K562 (cell line): ENCODE data around the gene CLK3. TPM values are rescaled to one million over a fixed set of nuclear protein-coding genes. Genes with fewer than 3 reads are reported as not detected.

ENCODE experiments used
- NCOA6 ChIP-seq: fragments of 450-650 bp; IDR thresholded peaks from 2 replicates; pipeline ENCODE4 v1.6.1; 2017; ENCODE audit warnings: mild to moderate bottlenecking
- ZNF311 ChIP-seq: fragments of 250-450 bp; sonication (Bioruptor Pico); IDR thresholded peaks from 2 replicates; pipeline ENCODE4 v1.4.0; 2020; ENCODE audit warnings: mild to moderate bottlenecking, moderate library complexity
- ZNF766 ChIP-seq: fragments of 200-800 bp; sonication (Bioruptor generic); conservative IDR thresholded peaks from 2 replicates; pipeline ENCODE4 v1.6.1; 2016; ENCODE audit warnings: missing genetic modification characterization, missing compliant biosample characterization
- polyA plus RNA-seq, 8 experiments: library from polyadenylated mRNA; depleted of rRNA in 4 of 8; stranded (reverse) in 5 of 8; unstranded in 3 of 8; fragments of >200 nt; fragmentation: Nextera tagmentation in 2 of 8; fragmentation: Illumina TruSeq in 1 of 8; extraction: Ambion mirVana in 2 of 8; extraction: Trizol in 1 of 8; gene quantifications; 2 replicates each; pipeline versions ENCODE4 v1.2.1 to v1.2.3, GENCODE V29; 2011 to 2014; ENCODE audit warnings: inconsistent platforms in 1 of 8, missing spikeins in 1 of 8
- total RNA-seq, 7 experiments: library from RNA; depleted of rRNA in 6 of 7; stranded (reverse); fragments of >200 nt in 6 of 7; fragmentation: Illumina TruSeq in 2 of 7; extraction: Trizol in 2 of 7; gene quantifications; 2 replicates each; pipeline versions ENCODE4 v1.2.1 to v1.2.3, GENCODE V29; 2011 to 2021; ENCODE audit warnings: low replicate concordance in 1 of 7
- TF ChIP-seq, protein P1 (sequence below): fragments of 250-450 bp; sonication (Bioruptor Pico); IDR thresholded peaks from 2 replicates; pipeline ENCODE4 v1.4.0; 2020
- TF ChIP-seq, protein P2 (sequence below): sonication (generic); formaldehyde crosslinking; IDR thresholded peaks from 2 replicates; pipeline ENCODE4 v1.8.1; 2023; ENCODE audit warnings: mild to moderate bottlenecking, missing genetic modification reagents

CLK3 gene
- total and polyA plus RNA-seq, 9 of the 15 experiments (the other 6 are each of a cell fraction or from before 2014, with no cell fraction given) = 1.2 to 95.2 (median 51.7) TPM

DNA sequence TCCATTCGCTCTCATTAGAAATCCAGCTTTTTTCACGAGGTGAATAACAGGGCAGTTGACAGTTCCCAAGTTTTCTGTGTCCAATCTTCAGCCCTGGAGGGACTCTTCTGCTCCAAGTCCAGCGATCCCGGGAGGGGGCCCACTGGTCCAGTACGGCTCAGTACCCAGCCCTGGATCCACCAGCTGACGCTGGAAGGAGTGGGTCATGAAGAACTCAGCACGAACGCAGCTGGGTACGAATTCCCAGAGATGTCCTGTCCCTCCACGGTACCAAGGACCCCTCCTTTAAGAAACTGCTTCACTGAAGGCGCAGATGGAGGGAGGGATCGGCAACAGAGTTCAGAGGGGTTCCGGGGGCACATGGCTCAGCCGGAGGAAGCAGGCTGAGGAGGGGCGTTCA lies 16.5 kb upstream of the CLK3 start (continued):
- TF ChIP-seq, protein P1, sequence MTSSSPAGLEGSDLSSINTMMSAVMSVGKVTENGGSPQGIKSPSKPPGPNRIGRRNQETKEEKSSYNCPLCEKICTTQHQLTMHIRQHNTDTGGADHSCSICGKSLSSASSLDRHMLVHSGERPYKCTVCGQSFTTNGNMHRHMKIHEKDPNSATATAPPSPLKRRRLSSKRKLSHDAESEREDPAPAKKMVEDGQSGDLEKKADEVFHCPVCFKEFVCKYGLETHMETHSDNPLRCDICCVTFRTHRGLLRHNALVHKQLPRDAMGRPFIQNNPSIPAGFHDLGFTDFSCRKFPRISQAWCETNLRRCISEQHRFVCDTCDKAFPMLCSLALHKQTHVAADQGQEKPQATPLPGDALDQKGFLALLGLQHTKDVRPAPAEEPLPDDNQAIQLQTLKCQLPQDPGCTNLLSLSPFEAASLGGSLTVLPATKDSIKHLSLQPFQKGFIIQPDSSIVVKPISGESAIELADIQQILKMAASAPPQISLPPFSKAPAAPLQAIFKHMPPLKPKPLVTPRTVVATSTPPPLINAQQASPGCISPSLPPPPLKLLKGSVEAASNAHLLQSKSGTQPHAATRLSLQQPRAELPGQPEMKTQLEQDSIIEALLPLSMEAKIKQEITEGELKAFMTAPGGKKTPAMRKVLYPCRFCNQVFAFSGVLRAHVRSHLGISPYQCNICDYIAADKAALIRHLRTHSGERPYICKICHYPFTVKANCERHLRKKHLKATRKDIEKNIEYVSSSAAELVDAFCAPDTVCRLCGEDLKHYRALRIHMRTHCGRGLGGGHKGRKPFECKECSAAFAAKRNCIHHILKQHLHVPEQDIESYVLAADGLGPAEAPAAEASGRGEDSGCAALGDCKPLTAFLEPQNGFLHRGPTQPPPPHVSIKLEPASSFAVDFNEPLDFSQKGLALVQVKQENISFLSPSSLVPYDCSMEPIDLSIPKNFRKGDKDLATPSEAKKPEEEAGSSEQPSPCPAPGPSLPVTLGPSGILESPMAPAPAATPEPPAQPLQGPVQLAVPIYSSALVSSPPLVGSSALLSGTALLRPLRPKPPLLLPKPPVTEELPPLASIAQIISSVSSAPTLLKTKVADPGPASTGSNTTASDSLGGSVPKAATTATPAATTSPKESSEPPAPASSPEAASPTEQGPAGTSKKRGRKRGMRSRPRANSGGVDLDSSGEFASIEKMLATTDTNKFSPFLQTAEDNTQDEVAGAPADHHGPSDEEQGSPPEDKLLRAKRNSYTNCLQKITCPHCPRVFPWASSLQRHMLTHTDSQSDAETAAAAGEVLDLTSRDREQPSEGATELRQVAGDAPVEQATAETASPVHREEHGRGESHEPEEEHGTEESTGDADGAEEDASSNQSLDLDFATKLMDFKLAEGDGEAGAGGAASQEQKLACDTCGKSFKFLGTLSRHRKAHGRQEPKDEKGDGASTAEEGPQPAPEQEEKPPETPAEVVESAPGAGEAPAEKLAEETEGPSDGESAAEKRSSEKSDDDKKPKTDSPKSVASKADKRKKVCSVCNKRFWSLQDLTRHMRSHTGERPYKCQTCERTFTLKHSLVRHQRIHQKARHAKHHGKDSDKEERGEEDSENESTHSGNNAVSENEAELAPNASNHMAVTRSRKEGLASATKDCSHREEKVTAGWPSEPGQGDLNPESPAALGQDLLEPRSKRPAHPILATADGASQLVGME = no peak
- TF ChIP-seq ZNF311 (CRISPR knock-in tag) (no peak), NCOA6 (no peak), ZNF766 (CRISPR knock-in tag) (no peak)
- TF ChIP-seq, protein P2, sequence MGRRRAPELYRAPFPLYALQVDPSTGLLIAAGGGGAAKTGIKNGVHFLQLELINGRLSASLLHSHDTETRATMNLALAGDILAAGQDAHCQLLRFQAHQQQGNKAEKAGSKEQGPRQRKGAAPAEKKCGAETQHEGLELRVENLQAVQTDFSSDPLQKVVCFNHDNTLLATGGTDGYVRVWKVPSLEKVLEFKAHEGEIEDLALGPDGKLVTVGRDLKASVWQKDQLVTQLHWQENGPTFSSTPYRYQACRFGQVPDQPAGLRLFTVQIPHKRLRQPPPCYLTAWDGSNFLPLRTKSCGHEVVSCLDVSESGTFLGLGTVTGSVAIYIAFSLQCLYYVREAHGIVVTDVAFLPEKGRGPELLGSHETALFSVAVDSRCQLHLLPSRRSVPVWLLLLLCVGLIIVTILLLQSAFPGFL = no peak
- TF ChIP-seq, all 486 proteins: peak for 2
